Measurements from ENCODE around the gene PCCA.
A peak's percentile ranks its signal among the peaks of the same experiment; 100 is the strongest.

PCCA gene

GRCh38 chr13:100088273-100088643 is 635 bp upstream of the PCCA start:
- peak overlapping the region; percentile 51 for H3K4me3 ChIP-seq (ENCODE audit: insufficient read depth, low read length, poor library complexity, severe bottlenecking)
- peak overlapping the region; percentile 63 for H3K4me2 ChIP-seq (ENCODE audit: low read depth, low read length, poor library complexity, severe bottlenecking)
- H3F3A ChIP-seq (ENCODE audit: insufficient read depth), result no peaks in the 10 kb centered on the region
- no peaks in the 10 kb centered on the region for H3K9me3 ChIP-seq (ENCODE audit: insufficient read depth, low read length)
- H3K36me3 ChIP-seq (ENCODE audit: low read length), result no peaks in the 10 kb centered on the region
- H2AFZ ChIP-seq (ENCODE audit: low read depth, low read length, severe bottlenecking), result peak overlapping the region; percentile 68
- H3K9ac ChIP-seq (ENCODE audit: low read length), result peak overlapping the region; percentile 52
- H3K9me2 ChIP-seq (replicated peaks; ENCODE audit: insufficient read depth, low read length), result no peaks in the 10 kb centered on the region
- H3K79me2 ChIP-seq (ENCODE audit: insufficient read depth, low read length), result no peaks in the 10 kb centered on the region
- H3K27me3 ChIP-seq (ENCODE audit: low read length), result no peaks in the 10 kb centered on the region
- no peak for TF ChIP-seq EZH2phosphoT487 (conservative IDR thresholded peaks at IDR 0.05; ENCODE audit: low read length)
- no peak for TF ChIP-seq CTCF (IDR thresholded peaks at IDR 0.05; ENCODE audit: insufficient read depth, low read length, poor library complexity, severe bottlenecking)
- no peak overlapping the region for H3K27ac ChIP-seq (ENCODE audit: low read depth, low read length)
- no peaks in the 10 kb centered on the region for H4K20me1 ChIP-seq (ENCODE audit: low read depth, low read length)

GRCh38 chr13:100089465-100090032 is 656 bp downstream of the PCCA start:
- Histone ChIP-seq H3K9me3 (ENCODE audit: insufficient read depth, low read length) (no peaks in the 10 kb centered on the region), H3K4me2 (ENCODE audit: low read depth, low read length, poor library complexity, severe bottlenecking) (peak overlapping the region; percentile 63), H4K20me1 (ENCODE audit: low read depth, low read length) (no peaks in the 10 kb centered on the region), H3K79me2 (ENCODE audit: insufficient read depth, low read length) (no peaks in the 10 kb centered on the region), H3K9ac (ENCODE audit: low read length) (peak overlapping the region; percentile 52), H2AFZ (ENCODE audit: low read depth, low read length, severe bottlenecking) (peak overlapping the region; percentile 68), H3F3A (ENCODE audit: insufficient read depth) (no peaks in the 10 kb centered on the region), H3K27me3 (ENCODE audit: low read length) (no peaks in the 10 kb centered on the region), H3K9me2 (replicated peaks; ENCODE audit: insufficient read depth, low read length) (no peaks in the 10 kb centered on the region), H3K27ac (ENCODE audit: low read depth, low read length) (no peak overlapping the region), H3K4me3 (ENCODE audit: insufficient read depth, low read length, poor library complexity, severe bottlenecking) (peak overlapping the region; percentile 51), H3K36me3 (ENCODE audit: low read length) (no peaks in the 10 kb centered on the region)
- TF ChIP-seq EZH2phosphoT487 (conservative IDR thresholded peaks at IDR 0.05; ENCODE audit: low read length) (no peak), CTCF (IDR thresholded peaks at IDR 0.05; ENCODE audit: insufficient read depth, low read length, poor library complexity, severe bottlenecking) (no peak)

- Histone ChIP-seq H3K79me2 (ENCODE audit: insufficient read depth, low read length) (no peaks in the 10 kb centered on the region), H3K27ac (ENCODE audit: low read depth, low read length) (no peak overlapping the region), H3K9me3 (ENCODE audit: insufficient read depth, low read length) (no peaks in the 10 kb centered on the region), H3K4me2 (ENCODE audit: low read depth, low read length, poor library complexity, severe bottlenecking) (no peak overlapping the region), H3K9ac (ENCODE audit: low read length) (no peak overlapping the region), H3K36me3 (ENCODE audit: low read length) (no peaks in the 10 kb centered on the region), H2AFZ (ENCODE audit: low read depth, low read length, severe bottlenecking) (no peak overlapping the region), H4K20me1 (ENCODE audit: low read depth, low read length) (no peaks in the 10 kb centered on the region), H3F3A (ENCODE audit: insufficient read depth) (no peaks in the 10 kb centered on the region), H3K9me2 (replicated peaks; ENCODE audit: insufficient read depth, low read length) (no peaks in the 10 kb centered on the region), H3K27me3 (ENCODE audit: low read length) (no peaks in the 10 kb centered on the region), H3K4me3 (ENCODE audit: insufficient read depth, low read length, poor library complexity, severe bottlenecking) (no peak overlapping the region)
- TF ChIP-seq EZH2phosphoT487 (conservative IDR thresholded peaks at IDR 0.05; ENCODE audit: low read length) (no peak), CTCF (IDR thresholded peaks at IDR 0.05; ENCODE audit: insufficient read depth, low read length, poor library complexity, severe bottlenecking) (no peak)
These were observed 2.0 kb downstream of the PCCA start for GRCh38 chr13:100090861-100091260.
